ENCODE data around the gene SCIMP.
"Not testable (repeated sequence)": the region's sequence is repeated elsewhere in the genome, so short reads cannot be mapped to it uniquely, and the experiment has no call there.

The SCIMP gene

GRCh38 chr17:5164436-5164835, 70.2 kb downstream of the SCIMP start:
- H3K4me3 ChIP-seq (replicated peaks; ENCODE audit: low read depth, low read length): no peak overlapping the region
- no peak for TF ChIP-seq CTCF (IDR thresholded peaks at IDR 0.05; ENCODE audit: low read length, missing control alignments)
- DNase-seq (ENCODE audit: low read depth): no peak

GRCh38 chr17:5161793-5162192, 72.9 kb downstream of the SCIMP start:
- not testable (repeated sequence) for DNase-seq (ENCODE audit: low read depth); H3K4me3 ChIP-seq (replicated peaks; ENCODE audit: low read depth, low read length)

- H3K4me3 ChIP-seq (replicated peaks; ENCODE audit: low read depth, low read length); DNase-seq (ENCODE audit: low read depth): not testable (repeated sequence)
These were observed 74.0 kb downstream of the SCIMP start for GRCh38 chr17:5160702-5161101.
